Activated gamma-delta T cell (primary cell): ENCODE results near the gene SLX4.

Experiments used
- DNase-seq: peaks from one replicate; lab custom pipeline; 2025; lab: John Stamatoyannopoulos, UW

SLX4 gene

GRCh38 chr16:3599121-3599520, 12.3 kb downstream of the SLX4 start:
- no peak for DNase-seq

GRCh38 chr16:3598236-3598635, 13.2 kb downstream of the SLX4 start:
- no peak for DNase-seq

GRCh38 chr16:3597676-3598075, 13.7 kb downstream of the SLX4 start:
- no peak for DNase-seq

DNA sequence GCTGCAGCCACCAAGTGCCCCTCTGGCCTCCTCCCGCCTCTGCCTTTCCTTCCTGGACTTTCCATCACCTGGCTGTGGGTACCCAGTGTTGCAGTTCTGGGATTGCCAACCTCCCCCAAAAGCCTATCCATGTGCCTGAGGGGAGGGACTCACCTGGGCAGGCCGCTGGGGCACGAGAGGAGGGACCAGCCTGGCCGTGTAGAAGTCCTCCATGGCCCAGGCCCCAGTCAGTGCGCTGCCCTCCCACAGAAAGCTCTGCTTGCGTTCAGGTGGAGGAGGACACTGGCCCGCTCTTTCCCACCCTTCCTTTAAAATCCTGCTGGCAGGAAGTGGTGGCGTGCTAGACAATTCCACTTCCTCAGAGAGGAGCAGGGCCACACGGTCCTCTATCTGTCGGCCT, 14.2 kb downstream of the SLX4 start:
- DNase-seq: no peak

DNA sequence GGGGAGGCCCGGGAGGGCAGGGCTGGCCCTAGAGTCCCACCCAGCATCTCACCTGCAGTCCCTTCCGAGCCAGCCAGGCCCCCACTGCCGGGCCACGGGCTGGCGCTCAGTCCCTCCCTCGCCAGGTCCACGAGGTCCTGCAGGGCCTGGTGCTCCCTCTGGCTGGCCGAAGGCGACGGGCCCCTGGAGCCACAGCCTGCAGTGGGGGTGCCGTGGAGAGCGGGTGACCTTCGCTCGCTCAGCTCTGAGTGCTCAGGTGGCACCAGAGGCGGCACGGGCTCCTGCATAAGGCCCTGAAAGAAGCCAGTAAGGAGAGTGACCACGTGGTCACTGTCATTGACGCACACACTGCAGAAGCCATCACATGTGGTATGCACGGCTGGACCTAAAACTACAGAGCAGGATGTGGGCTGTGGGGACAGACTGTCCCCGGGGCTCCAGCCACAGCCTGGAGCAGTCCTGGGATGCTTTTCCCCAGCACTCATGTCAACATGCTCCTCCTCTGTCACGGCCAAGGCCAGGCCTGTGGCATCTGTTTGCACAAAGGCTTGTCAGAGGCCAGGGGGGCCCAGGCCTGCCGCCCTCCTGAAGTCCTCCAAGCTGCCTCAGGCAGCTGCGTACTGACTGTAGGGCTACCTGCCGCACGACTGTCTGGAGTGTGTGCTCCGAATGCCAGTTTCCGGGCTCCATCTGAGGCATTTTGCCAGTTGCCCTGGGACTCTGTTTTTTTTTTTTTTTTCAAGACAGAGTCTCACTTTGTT, 15.1 kb downstream of the SLX4 start:
- no peak for DNase-seq

DNA sequence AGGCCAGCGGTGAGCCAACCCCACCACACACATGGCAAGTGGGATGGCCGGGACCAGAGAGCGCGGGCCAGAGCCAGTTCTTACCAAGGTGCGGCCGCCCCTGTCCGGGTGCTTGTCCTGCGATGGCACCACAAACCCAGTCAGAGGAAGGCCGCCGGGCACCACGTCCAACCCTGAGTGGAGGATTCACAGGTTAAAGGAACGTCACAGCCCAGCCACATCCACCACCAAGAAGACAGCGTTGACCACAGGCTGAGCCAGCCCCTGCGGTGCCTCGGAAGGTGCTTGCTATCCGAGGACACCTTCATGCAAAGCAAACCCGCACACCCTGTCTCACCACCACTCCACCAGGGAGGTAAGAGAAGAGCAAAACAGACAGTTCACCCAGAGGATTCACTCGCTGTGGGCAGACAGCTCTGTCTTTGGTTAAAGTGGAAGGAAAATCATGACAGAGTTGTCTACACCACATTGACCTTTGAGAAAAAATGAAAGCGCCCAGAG, 15.8 kb downstream of the SLX4 start:
- no peak for DNase-seq

DNA sequence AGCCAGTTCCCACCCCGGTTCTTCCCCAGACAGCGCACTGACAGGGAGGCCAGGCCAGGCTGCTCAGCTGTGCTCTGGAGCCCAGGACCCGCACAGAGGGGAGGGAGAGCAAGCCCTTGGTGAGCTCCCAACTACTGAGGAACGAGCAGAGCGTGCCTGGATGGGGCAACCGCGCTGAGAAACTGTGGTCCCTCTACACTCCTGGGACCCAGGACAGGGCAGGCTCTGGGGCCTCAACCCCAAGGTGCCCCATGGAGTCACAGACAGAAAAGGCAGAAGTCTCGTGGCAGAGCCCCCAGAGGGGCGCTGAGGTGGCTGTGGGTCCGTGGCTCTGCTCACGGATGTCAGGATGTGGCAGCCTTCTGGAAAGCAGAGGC, 16.3 kb downstream of the SLX4 start:
- DNase-seq: no peak

- no peak for DNase-seq
Measured at GRCh38 chr16:3594316-3595109, 16.9 kb downstream of the SLX4 start.

GRCh38 chr16:3592559-3592958, 18.8 kb downstream of the SLX4 start:
- no peak for DNase-seq

DNA sequence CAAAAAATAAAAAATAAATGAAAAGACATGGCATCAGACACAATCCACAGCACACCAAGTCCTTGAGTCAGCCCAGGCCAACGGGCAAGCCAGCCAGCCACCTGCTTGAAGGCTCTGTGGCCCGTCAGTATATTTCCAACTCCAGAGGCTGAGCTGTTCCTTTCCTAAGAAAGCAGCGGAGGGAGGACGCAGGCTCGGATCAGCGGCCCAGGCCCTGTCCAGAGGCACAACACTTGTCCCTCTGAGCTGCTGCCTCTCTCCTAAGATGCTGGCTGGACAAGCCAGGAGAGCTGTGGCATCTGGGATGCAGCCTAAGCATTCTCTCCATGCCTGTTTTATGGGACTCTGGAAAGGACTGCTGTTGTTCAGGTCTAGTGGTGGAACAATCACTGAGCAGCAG, 19.4 kb downstream of the SLX4 start:
- DNase-seq: no peak

DNA sequence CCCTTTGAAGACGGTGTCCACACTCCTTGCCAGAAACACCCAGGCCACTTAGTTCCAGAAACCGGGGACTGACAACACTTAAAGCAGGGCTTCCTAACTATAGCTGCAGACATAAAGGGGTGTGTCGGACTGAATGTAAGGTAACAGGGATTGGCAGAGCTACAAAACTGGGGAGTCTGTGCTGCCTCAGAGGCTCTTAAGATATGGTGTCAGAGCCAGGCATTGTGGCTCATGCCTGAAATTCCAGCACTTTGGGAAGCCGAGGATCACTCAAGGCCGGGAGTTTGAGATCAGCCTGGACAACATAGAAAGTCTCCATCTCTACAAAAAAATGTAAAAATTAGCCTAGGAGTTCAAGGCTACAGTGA, 20.0 kb downstream of the SLX4 start:
- no peak for DNase-seq

DNA sequence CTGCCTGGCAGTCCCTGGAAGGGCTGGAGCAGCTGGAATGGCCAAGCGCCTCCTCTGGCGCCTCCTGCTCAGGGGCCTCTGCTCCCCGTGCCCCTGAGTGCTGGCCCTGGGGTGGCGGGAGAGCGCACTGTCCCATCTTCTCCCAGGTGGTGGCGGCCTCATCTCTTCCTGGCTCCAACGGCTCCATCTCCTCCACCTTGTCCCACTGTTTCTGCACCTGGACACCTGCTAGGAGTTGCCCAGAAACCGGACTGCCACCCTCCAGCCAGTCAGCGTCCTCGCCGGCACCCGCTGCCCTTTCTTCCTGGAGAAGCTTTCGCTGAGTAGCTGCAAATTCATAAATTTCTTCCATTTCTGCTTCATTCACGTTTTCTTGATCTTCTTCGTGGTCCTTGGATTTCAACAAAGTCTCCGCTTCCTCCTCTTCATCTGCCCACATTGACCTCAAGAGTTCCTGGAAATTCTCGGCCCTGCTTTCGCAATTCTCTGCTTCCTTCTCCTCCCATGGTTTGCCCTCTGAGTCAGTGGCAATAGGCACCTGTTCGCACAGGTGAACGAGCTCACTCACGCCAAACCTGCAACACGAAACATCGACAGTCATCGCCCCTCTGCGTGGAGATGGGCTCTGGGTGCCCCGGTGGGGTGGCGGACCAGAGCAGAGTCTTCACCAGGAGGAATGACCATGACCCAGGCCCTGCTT, 20.5 kb downstream of the SLX4 start:
- DNase-seq: no peak

GRCh38 chr16:3589991-3590701, 21.3 kb downstream of the SLX4 start:
- DNase-seq: no peak

GRCh38 chr16:3589441-3589921, 21.9 kb downstream of the SLX4 start:
- no peak for DNase-seq

DNA sequence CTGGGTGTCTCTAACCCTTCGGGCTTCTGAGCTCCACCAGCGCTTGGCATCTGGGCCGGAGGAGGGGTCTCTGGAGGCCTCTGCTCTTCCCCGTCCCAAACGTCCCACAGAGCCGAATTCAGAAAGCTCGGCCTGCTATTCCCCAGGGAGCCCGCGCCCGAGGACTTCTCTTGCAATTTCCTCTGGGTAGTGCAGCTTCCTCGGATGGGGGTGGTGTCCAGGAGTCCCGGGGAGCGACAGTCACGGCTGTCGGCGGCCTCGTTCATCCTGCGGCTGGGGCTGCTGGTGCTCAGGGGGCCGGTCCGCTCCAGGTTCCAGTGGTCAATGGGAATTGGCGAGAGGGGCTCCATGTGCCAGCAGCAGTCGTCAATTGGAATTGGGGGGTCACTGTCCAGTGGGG, 22.4 kb downstream of the SLX4 start:
- DNase-seq: no peak

- no peak for DNase-seq
Measured at GRCh38 chr16:3587547-3588110, 23.8 kb downstream of the SLX4 start.

DNA sequence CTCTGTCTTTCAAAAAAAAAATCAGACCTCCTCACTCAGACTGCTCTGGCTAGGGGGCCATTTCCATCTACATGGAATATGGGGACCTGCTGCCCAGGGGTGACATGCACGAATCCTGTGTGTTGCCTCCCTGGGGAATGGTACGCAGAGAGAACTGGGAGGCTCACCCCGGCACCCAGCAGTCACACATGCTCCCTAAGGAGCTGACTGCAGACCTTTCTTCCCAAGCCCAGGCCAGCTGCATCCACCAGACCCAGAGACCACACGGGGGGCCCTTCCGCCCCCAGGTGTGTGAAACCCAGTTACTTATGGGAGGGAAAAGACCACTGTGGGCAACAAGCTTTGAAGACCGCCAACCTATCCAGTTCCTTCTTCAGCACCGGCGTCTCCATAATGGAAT, 27.0 kb downstream of the SLX4 start:
- DNase-seq: no peak

GRCh38 chr16:3583303-3584038, 27.9 kb downstream of the SLX4 start:
- DNase-seq: no peak

DNA sequence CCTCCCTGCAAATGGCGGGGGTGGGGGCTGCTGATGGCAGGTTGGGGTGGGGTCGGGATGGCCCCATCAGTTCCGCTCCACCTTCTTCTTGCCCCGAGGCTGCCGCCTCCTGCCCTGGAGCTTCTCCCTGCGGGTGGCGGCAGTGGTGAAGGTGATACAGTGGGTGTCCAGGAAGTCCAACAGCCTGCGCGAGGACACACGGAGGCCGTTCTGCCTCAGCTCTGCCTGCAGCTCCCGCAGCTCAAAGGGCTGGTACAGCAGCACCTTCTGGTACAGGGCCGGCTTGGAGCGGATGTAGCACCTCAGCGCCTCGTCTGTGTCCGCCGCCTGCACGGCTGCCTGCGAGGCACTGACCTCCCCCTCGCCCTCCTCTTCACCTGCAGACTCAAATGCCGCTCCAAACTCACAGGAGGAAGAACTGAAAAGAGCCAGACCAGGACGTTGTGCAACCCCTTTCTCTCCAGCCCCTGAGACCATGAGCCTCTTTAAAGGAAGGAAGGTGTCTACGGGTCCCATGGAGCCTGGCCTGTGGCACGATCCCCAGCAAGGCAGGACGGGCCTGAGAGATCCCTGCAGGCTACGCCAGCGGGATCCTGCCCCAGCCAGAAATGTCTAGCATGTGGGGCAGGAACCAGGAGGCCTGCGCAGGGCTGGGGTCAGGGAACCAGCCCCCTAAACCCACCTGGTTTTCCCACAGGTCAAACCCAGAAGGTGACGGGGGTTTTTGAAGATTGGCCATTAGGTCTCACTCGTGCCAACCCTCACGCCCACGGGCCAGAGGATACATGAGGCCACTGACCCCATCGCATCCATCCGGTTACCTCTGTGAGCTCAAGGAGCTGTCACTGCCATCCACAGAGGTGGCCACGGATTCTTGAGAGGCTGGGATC, 28.9 kb downstream of the SLX4 start:
- DNase-seq: no peak

GRCh38 chr16:3581392-3581791, 30.0 kb downstream of the SLX4 start:
- DNase-seq: no peak
